Measurements from ENCODE around the gene MINDY4.

The MINDY4 gene

GRCh38 chr7:30926313-30926712, 155.1 kb downstream of the MINDY4 start:
- no peak for DNase-seq (ENCODE audit: low read depth in 4 of 4, low spot score in 1 of 4)

GRCh38 chr7:30927040-30927439, 155.8 kb downstream of the MINDY4 start:
- no peak for DNase-seq (ENCODE audit: low read depth in 4 of 4, low spot score in 1 of 4)

GRCh38 chr7:30927559-30927958, 156.3 kb downstream of the MINDY4 start:
- DNase-seq (ENCODE audit: low read depth in 4 of 4, low spot score in 1 of 4), result no peak

GRCh38 chr7:30928254-30928872, 157.1 kb downstream of the MINDY4 start:
- DNase-seq (ENCODE audit: low read depth in 4 of 4, low spot score in 1 of 4), result no peak

- DNase-seq (ENCODE audit: low read depth in 4 of 4, low spot score in 1 of 4), result no peak
Observed at GRCh38 chr7:30929686-30930085, 158.5 kb downstream of the MINDY4 start.

- DNase-seq (ENCODE audit: low read depth in 4 of 4, low spot score in 1 of 4), result no peak
Observed at GRCh38 chr7:30930621-30931020, 159.4 kb downstream of the MINDY4 start.

- no peak for DNase-seq (ENCODE audit: low read depth in 4 of 4, low spot score in 1 of 4)
Observed at GRCh38 chr7:30931161-30931928, 160.1 kb downstream of the MINDY4 start.

GRCh38 chr7:30931929-30932540, 160.8 kb downstream of the MINDY4 start:
- no peak for DNase-seq (ENCODE audit: low read depth in 4 of 4, low spot score in 1 of 4)

- DNase-seq (ENCODE audit: low read depth in 4 of 4, low spot score in 1 of 4), result no peak
Observed at GRCh38 chr7:30932562-30932961, 161.3 kb downstream of the MINDY4 start.

- DNase-seq (ENCODE audit: low read depth in 4 of 4, low spot score in 1 of 4), result no peak
Observed at GRCh38 chr7:30933124-30933974, 162.1 kb downstream of the MINDY4 start.

- DNase-seq (ENCODE audit: low read depth in 4 of 4, low spot score in 1 of 4), result no peak
Observed at GRCh38 chr7:30934225-30934624, 163.0 kb downstream of the MINDY4 start.

GRCh38 chr7:30934732-30935568, 163.7 kb downstream of the MINDY4 start:
- no peak for DNase-seq (ENCODE audit: low read depth in 4 of 4, low spot score in 1 of 4)

- no peak for DNase-seq (ENCODE audit: low read depth in 4 of 4, low spot score in 1 of 4)
Observed at GRCh38 chr7:30935569-30935877, 164.3 kb downstream of the MINDY4 start.

GRCh38 chr7:30936650-30937245, 165.5 kb downstream of the MINDY4 start:
- no peak for DNase-seq (ENCODE audit: low read depth in 4 of 4, low spot score in 1 of 4)

- DNase-seq (ENCODE audit: low read depth in 4 of 4, low spot score in 1 of 4), result no peak
Observed at GRCh38 chr7:30937416-30937815, 166.2 kb downstream of the MINDY4 start.

GRCh38 chr7:30938435-30939316, 167.5 kb downstream of the MINDY4 start:
- peak; percentile 32 to 57 (median 52) for DNase-seq (ENCODE audit: low read depth in 4 of 4, low spot score in 1 of 4)

GRCh38 chr7:30941582-30942323, 170.5 kb downstream of the MINDY4 start:
- DNase-seq (ENCODE audit: low read depth in 4 of 4, low spot score in 1 of 4), result no peak

All from stimulated activated CD4-positive, alpha-beta T cell treated with anti-CD3 and anti-CD28 coated beads, Interleukin-1b, Interleukin-23, amount 100 ng/mL, for 24 hours (primary cell).